Endothelial cell of hepatic sinusoid (primary cell): ENCODE measurements around the gene ATP5F1D.

ENCODE experiments used
- in situ Hi-C: cut with HindIII; loops from 2 replicates; pipeline ENCODE4 v1.10.0; 2017; ENCODE audit warnings: low sequenced_read_pairs

ATP5F1D gene

DNA sequence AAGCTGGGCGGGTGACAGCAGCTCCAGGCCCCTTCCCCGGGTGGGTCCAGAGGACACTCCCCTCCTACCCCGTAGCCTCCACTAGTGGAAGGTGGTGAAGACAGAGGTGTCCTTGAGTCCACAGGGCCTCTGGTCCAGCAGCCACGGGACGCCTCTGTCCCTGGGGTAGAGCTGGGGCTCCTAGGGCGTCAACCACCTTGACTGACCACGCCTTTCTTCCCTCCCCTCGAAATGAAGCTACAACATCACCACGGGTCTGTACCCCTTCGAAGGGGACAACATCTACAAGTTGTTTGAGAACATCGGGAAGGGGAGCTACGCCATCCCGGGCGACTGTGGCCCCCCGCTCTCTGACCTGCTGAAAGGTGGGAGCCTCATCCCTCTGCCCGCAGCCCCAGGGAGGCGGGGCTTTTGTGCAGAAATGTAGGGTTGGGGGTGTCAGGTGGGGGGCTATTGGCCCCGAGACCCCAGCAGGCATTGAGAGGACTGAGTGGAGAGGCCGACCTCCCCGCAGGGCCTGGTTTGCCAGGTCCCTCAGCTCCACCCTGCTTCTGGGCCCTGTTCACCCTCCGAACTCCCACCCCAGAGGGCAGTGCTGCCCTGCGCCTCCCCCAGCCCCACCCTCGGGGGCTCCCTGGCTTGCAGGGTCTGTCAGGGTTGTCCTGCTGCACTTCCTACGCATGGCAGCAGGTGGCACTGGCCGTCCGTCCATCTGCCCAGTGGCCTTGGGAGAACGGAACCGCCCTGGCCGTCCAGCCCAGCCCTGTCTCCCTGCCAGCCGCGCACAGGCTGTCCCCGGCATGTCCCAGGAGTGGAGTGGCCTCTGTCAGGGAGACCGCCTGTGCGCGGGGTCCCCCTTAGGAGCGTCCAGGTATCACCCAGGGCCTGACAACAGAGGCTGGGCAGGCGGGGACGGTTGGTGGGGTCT lies 20.3 kb upstream of the ATP5F1D start:
- in situ Hi-C loops: no loop called here

DNA sequence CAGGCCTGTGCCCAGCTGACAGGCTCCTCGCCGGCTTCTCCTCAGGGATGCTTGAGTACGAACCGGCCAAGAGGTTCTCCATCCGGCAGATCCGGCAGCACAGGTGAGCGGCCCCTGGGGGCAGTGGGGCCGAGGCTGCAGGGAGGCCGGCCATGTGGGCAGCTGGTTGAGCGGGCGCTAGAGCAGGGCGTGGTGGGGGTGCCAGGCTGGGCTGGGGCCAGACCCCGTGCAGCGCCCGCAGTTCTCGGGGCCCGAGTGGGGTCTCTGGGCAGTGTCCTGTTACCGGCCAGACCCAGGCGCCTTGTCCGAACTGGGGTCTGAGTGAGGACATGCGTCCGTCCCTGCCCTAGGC lies 19.7 kb upstream of the ATP5F1D start:
- in situ Hi-C loops: no loop called here

DNA sequence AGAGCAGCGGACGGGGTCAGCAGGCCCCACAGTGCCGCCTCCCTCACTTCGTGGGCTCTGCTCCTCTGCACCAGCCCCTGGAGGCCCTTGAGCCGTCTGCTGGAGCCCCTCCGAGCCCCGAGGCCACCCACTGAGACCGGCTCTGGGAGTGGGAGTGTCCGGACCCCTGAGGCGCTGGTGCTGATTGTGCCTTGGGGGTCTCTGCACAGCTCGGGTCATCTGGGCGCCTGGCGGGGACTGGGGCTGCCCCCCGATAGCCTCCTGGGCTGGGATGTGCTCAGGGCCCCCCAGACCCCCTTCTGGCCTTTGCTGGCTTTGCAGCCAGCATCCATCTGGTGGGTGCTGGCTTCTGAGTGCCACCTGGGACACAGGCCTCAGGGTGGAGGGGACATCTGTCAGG lies 19.2 kb upstream of the ATP5F1D start:
- in situ Hi-C loops: no loop called here

DNA sequence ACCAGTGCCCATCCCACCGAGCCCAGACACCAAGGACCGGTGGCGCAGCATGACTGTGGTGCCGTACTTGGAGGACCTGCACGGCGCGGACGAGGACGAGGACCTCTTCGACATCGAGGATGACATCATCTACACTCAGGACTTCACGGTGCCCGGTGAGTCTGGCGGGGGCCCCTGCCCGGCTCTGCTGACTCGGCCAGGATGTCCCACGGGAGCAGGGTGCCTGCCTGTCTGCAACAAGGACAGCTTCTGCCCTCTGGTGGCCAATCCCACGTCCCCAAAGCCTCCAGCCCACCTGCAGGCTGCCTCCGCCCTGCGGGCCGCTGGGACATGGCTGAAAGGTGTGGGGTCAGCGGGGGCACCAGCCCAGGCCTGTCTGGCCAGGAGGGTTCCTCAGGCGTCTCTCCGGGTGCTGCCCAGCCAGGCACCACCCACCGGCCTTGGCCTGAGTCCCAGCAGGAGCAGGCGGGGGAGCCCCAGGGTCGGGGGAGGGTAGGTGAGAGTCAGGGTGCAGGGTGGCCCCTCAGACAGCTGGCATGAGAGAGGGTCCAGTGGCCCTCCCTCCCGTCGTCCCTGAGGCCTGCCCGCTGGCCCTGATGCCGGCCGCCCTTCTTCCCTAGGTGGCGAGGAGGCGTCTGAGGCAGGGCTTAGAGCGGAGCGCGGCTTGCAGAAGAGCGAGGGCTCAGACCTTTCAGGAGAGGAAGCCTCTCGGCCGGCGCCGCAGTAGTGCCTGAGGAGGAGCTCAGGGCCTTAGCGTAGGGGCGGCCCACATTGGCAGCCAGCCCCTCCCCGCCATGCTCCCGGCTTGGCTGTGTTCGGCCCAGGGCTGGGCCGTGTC lies 18.3 kb upstream of the ATP5F1D start:
- in situ Hi-C loops: no loop called here

DNA sequence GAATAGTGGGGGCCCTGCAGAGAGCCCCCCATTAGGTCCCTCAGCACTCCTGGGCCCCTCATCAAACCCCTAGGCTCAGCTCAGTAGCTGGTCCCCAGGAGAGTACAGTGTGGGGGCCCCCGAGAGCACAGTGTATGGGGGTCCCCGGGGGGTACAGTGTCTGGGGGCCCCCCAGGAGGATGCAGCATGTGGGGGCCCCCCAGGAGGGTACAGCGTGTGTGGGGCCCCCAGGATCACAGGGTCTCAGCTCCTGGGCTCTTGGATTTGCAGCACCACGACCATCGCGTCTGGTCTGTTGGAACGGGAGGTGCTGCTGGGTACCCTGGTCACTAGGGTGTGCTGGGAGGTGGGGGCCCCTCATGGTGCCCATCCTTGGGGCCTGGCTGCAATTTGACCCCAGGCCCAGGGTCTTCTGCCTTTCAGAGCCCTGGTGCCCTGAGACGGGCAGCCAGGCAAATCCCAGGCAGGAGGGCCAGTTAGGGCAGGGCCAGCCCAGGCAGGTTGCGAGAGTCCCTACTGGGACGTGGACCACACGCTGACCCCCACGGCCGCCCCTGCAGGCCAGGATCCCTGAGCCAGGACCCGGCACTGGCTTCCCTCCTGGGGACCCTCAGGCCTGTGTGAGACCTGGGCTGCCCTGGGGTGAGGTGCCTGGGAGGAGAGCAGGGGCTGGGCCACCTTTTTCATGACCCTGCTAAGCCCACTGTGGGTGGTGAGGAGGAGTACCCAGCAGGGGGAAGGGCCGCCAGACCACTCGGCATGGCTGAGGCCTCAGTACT lies 17.3 kb upstream of the ATP5F1D start:
- in situ Hi-C loops: no loop called here

DNA sequence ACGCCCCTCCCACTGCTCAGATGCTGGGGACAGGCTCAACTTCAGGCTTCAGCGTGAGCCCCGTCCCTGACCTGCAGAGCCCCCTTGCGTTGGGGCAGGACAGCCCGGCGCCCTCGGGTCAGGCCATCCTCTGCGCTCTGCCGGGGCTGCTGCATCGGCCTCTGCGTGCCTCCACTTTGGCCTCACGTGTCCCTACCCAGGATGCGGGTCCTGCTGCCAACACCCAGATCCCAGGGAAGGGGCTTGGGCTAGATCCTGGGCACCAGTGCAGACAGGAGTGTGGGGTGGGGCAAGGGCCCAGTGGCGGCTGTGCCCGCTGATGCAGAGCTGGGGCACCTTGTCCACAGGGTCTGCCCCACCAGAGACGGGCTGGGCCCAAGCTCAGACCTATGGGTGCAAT lies 16.7 kb upstream of the ATP5F1D start:
- in situ Hi-C loops: no loop called here

DNA sequence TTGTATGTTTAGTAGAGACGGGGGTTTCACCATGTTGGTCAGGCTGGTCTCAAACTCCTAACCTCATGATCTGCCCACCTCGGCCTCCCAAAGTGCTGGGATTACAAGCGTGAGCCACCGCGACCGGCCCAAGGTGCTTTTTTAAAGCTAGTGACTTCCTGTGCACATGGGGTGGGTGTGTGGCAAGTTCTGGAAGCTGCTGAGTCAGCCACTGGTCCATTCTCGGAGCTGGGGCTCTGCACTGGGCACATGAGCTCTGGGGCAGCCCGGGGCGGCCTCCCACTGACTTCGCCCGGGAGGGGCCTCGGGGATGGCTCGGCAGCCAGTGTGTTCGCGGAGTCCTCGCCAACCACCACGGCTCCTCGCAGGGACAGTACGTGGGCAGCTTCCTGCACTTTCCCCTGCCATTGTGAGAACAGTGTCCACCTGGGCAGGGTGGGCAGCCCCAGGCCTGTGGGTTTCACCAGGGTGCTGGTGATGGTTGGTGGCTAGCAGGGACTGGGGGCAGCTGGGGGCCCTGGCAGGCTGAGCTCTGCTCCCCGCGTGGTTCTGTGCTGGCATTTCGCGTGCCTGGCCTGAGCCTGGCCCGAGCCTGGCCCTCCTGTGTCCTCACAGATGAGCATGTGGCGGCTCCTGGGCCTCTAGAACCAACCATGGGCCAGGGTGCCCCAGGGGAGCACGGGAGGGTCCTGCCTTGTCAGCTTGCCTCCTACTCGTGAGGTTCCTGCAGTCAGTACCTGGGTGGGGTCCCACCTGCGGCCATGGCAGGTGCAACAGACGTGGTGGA lies 15.9 kb upstream of the ATP5F1D start:
- in situ Hi-C loops: no loop called here

DNA sequence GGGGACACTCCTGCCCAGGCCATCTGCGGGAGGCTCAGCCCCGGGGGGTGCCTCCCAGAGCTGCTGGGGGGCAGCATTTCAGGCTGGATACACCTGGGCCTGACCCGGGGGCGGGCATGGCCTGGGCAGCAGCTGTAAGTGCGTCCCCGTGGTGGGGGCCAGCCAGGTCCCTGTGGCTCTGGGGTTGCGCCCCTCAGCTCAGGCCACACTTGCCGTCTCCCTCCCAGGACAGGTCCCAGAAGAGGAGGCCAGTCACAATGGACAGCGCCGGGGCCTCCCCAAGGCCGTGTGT lies 15.4 kb upstream of the ATP5F1D start:
- in situ Hi-C loops: no loop called here

DNA sequence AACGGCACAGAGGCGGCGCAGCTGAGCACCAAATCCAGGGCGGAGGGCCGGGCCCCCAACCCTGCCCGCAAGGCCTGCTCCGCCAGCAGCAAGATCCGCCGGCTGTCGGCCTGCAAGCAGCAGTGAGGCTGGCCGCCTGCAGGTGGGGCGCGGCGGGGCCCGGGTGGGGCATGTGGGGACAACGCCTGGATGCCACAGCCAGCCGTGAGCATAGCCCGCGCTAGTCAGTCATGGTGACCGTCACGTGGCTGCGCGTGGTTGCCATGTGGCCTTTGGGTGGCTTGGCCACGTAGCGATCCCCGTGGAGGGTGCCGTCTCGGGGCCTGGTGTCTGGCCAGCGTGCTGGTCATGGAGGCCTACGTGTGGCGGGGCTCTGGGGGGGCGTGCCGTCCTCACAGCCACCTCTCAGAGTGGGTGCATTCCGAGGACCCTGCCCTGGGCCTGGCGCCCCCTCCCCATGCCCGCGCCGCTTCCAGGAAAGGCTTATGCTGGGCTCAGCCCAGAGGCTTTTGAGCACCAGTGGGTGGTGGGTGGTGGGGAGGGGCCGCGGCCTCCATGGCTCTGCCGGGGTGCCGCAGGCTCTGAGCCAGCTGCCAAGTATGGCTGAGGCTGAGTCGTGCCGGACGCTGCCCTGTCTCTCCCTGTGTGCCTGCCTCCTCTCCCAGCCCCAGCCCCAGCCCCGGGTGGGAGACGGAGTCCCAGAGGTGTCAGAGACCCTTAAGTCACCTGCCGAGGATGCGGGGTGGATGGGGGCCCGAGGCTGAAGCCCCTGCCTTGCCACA lies 14.8 kb upstream of the ATP5F1D start:
- in situ Hi-C loops: no loop called here

DNA sequence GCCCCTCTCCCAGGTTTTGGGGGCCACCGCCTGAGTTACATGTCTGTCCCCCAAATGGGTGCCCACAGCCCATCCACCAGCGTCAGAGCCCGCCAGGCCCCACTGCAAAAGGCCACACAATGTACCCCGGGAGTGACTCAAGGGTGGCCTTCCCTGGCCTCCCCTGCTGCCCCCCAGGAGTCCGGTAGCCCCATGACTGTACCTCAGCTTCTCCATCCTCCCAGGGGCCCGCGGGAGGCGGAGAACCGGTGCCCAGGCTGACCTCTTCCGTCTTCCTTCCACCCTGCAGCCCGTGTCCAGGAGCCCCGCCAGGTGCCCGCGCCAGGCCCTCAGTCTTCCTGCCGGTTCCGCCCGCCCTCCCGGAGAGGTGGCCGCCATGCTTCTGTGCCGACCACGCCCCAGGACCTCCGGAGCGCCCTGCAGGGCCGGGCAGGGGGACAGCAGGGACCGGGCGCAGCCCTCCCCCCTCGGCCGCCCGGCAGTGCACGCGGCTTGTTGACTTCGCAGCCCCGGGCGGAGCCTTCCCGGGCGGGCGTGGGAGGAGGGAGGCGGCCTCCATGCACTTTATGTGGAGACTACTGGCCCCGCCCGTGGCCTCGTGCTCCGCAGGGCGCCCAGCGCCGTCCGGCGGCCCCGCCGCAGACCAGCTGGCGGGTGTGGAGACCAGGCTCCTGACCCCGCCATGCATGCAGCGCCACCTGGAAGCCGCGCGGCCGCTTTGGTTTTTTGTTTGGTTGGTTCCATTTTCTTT lies 14.1 kb upstream of the ATP5F1D start:
- in situ Hi-C loops: no loop called here

DNA sequence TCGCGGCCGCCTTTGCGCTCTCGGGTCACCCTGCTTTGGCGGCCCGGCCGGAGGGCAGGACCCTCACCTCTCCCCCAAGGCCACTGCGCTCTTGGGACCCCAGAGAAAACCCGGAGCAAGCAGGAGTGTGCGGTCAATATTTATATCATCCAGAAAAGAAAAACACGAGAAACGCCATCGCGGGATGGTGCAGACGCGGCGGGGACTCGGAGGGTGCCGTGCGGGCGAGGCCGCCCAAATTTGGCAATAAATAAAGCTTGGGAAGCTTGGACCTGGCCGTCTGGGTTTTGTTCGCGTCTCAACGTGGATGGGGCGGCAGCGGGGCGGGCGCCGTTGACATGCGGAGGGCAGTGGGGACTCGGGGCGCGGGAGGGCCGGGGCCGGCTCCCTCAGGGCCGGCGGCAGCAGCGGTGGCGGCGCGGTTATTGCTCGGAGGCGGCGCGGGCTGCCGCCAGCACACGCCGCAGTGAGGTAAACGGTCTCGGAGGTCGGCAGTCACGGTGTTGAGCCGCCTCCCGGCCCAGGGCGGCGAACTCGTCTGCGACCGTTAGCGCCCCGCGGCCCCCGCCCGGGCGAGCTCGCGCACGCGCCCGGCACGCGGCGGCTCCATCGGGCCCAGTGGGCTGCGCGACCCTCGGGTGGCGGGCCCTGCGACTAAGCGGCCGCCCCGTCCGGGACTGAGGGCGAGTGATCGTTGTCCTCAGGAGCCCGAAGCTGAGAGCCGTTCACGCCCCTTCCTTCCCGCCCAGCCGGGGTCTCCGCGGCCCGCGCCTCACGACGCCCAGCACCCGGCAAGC lies 13.2 kb upstream of the ATP5F1D start:
- in situ Hi-C loops: no loop called here

DNA sequence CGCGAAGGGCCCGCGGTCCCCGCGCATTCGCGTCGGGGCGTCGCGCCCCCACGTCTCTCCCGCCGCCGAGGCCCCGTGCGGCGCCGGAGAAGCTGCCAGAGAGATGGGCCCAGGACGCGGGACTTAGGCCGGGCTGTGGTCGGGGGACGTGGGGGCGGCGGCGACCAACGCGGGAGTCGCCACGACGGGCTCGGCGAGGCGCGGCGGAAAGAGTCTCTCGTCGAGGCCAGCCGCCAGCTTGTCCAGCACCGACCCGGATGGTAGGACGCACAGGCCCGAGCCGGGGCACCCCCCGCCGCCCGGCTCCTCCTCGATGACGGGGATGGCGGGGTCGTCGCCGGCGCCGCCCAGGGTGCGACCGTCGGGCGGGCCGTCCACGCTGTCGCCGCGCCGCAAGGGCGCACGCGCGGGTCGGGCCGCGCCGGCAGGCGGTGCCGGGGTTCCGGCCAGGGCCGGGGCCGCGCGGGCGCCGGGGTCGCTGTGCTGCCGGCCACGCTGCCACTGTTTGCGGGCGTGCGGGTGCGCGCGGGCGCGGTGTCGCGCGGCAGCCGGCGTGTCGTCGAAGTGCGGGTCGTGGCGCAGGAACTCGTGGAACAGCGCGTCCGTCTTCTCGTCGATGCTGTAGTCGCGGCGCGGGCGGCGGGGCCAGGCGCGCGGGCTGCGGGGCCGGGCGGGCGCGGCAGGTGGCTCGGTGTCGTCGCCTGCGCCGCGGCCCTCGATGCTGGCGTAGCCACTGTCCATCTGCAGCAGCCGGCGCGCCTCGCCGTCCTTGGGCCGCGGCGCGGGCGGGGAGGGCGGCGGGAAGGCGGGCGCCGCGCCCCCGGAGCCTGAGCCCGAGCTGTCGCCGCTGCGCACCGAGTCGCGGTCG lies 12.3 kb upstream of the ATP5F1D start:
- in situ Hi-C loops: no loop called here

DNA sequence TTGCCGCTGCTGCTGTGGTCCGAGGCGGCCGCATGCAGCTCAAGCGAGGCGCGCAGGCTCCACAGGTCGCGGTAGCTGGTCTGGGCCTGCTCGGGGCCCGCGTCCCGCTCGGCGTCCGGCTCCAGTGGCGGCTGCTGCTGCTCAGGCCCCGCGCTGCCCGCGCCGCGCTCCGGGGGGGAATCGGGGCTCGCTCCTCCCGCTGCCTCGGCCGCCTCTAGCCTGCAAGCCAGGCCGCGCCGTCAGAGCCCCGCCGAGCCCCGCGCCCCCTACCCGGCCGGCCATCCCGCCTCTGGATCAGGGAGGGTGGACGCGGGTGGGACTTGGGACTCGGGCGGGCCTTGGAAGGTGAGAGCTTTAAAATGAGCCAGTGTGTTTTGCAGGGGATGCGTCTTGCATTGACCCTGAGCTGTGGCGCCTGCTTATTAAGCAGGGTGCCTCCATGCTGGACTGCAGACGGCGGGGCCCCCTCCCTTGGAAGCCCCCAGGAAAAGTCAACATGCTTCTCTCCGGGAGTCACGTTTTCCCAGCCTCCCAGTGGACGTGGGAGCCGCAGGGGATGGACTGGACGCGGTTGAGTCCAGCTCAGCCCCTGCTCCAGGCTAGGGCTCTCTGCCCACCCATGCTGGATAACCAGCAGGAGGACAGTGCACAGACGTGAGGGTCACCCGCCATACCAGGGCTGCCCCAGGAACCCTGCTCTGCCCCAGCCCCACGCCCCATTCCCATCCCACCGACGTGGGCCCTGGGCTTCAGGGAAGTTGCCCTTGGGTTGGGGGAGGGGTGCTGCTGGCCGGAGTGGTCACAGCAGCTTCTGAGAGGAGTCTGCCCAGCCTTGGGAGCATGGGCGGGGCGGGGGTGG lies 11.4 kb upstream of the ATP5F1D start:
- in situ Hi-C loops: no loop called here

DNA sequence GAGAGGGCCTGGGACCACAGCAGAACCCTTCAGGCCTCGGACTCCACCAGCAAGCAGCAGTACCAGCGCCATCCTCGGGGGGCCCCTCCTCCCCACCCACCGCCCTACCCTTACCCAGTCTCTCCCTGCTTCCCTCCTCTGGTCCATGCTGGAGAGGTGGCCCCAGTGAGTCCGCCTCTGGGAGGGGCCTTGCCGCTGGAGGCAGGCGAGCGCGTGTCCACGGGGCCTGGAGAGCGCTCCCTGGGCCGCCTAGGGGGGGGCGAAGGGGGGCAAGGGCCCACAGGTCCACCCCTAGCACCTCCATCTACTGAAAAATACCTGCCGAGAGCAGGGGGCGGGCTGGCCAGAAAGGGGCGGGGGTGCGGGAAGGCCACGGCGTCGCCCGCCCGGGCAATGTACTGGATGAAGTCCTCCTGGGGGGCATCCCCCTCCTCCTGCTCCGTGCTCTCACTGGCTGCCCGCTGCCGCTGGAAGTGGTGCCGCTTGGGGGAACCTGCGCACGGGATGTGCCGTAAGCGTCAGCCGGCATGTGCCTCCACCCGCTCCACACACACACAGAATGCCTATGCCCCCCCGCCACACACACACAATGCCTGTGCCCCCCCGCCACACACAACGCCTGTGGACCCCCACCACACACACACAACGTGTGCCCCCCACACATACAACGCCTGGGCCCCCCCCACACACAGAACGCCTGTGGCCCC lies 10.6 kb upstream of the ATP5F1D start:
- in situ Hi-C loops: no loop called here

DNA sequence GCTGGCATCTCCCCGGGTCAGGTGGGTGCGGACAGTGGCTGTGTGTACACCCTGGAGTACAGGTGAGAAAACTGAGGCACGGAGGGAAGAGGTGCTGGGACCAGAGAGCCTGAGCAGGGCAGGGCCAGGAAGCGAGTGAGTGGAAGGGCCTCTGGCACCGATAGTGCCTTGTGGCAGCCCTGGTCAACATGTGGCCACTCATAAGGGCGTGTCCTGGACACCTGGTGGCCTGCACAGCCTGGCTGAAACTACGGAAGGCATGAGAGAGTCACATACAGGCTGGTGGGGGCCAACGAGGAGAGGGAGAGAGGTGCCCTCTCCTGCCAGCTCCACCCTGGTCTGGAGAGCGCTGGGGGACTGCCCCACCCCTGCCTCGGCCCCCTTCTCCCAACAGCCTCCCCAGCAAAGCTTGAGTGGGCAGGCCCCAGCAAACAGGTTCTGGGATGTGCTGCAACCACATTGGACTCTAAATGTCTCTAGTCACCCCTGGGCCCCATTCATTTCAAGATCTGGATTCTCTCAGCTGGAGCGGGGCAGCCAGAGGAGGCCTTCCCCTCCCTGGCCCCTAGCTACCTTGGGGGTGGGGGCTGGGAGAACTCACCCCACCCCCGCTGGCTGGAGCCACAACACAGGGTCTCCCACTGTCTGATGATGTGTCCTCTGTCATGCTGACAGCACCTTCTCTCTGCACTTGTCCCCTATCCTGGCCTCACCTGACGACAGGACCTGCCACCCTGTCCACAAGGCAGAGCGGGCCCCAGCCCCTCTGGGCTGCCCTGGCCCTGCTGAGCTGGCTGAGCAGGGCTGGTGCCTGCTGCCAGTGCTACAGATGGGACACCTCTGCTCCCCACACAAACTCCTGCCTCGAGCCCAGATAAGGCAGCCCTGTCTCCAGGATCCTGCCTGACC lies 9.6 kb upstream of the ATP5F1D start:
- in situ Hi-C loops: no loop called here
